ENCODE measurements around the gene GRHPR.
A peak's percentile ranks its signal among the peaks of the same experiment; 100 is the strongest.

GRCh38 chr9:37410969-37411785, 11.3 kb upstream of the GRHPR start:
- TF ChIP-seq CTCF (IDR thresholded peaks at IDR 0.05) (peak; percentile 44), EZH2 (IDR thresholded peaks at IDR 0.05) (no peak)

Data from neural progenitor cell (in vitro differentiated cells).